Trophoblast cell (in vitro differentiated cells and primary cell): ENCODE results near the gene PHIP.

Experiments used
- DNase-seq, 2 donors: peaks; one replicate each; pipeline ENCODE4 v3.0.0-alpha.2; 2016
- H2AFZ ChIP-seq: 2 replicates; pipeline ENCODE4 v1.6.1; 2013; ENCODE audit warnings: low read length, moderate library complexity, mild to moderate bottlenecking; ENCODE audit not compliant: insufficient read depth, poor library complexity
- H2AK5ac ChIP-seq: 2 replicates; pipeline ENCODE4 v1.6.1; 2013; ENCODE audit warnings: mild to moderate bottlenecking, low read length
- H2BK120ac ChIP-seq: 2 replicates; pipeline ENCODE4 v1.6.1; 2013; ENCODE audit warnings: low read length, mild to moderate bottlenecking, moderate library complexity; ENCODE audit not compliant: insufficient read depth, poor library complexity
- H2BK12ac ChIP-seq: 2 replicates; pipeline ENCODE4 v1.6.1; 2013; ENCODE audit warnings: mild to moderate bottlenecking, low read length, moderate library complexity
- H2BK5ac ChIP-seq: 2 replicates; pipeline ENCODE4 v1.6.1; 2013; ENCODE audit warnings: low read length, low read depth, moderate library complexity, mild to moderate bottlenecking; ENCODE audit not compliant: poor library complexity
- H3K14ac ChIP-seq: 2 replicates; pipeline ENCODE4 v1.6.1; 2013; ENCODE audit warnings: mild to moderate bottlenecking, low read length
- H3K18ac ChIP-seq: 2 replicates; pipeline ENCODE4 v1.6.1; 2013; ENCODE audit warnings: mild to moderate bottlenecking, low read length
- H3K23ac ChIP-seq: 2 replicates; pipeline ENCODE4 v1.6.1; 2013; ENCODE audit warnings: low read length
- H3K27ac ChIP-seq: 2 replicates; pipeline ENCODE4 v1.5.1; 2013; ENCODE audit warnings: low read depth, mild to moderate bottlenecking, inconsistent platforms, low read length, moderate library complexity
- H3K27me3 ChIP-seq: 2 replicates; pipeline ENCODE4 v1.6.1; 2013; ENCODE audit warnings: inconsistent platforms, mild to moderate bottlenecking, low read length, moderate library complexity; ENCODE audit not compliant: insufficient read depth
- H3K36me3 ChIP-seq, 2 experiments: 1 replicate in 1 of 2; 2 replicates in 1 of 2; pipeline ENCODE4 v1.6.1; 2013; ENCODE audit warnings: low read length in 2 of 2, mild to moderate bottlenecking in 2 of 2, moderate library complexity in 1 of 2; ENCODE audit not compliant: insufficient read depth in 2 of 2, control insufficient read depth in 1 of 2
- H3K4ac ChIP-seq: 2 replicates; pipeline ENCODE4 v1.6.1; 2013; ENCODE audit warnings: low read depth, mild to moderate bottlenecking, low read length, moderate library complexity
- H3K4me1 ChIP-seq, 2 experiments: 1 replicate in 1 of 2; 2 replicates in 1 of 2; pipeline ENCODE4 v1.6.1; 2013; ENCODE audit warnings: low read length in 2 of 2, mild to moderate bottlenecking in 2 of 2, moderate library complexity in 1 of 2; ENCODE audit not compliant: insufficient read depth in 2 of 2, control insufficient read depth in 1 of 2
- H3K4me2 ChIP-seq: 2 replicates; pipeline ENCODE4 v1.6.1; 2013; ENCODE audit warnings: inconsistent platforms, mild to moderate bottlenecking, low read length, moderate library complexity
- H3K4me3 ChIP-seq: 2 replicates; pipeline ENCODE4 v1.5.1; 2013; ENCODE audit warnings: mild to moderate bottlenecking, low read depth, low read length, inconsistent platforms
- H3K79me1 ChIP-seq: one replicate; pipeline ENCODE4 v1.6.1; 2013; ENCODE audit warnings: low read length
- H3K79me2 ChIP-seq: 2 replicates; pipeline ENCODE4 v1.6.1; 2013; ENCODE audit warnings: low read length, mild to moderate bottlenecking; ENCODE audit not compliant: control insufficient read depth, insufficient read depth, poor library complexity
- H3K9ac ChIP-seq: 2 replicates; pipeline ENCODE4 v1.6.1; 2013; ENCODE audit warnings: mild to moderate bottlenecking, low read length
- H3K9me3 ChIP-seq: 2 replicates; pipeline ENCODE4 v1.6.1; 2013; ENCODE audit warnings: low read depth, mild to moderate bottlenecking, control low read depth, inconsistent platforms, low read length; ENCODE audit not compliant: insufficient read depth
- H4K12ac ChIP-seq: 2 replicates; pipeline ENCODE4 v1.6.1; 2013; ENCODE audit warnings: low read depth, mild to moderate bottlenecking, low read length, moderate library complexity
- H4K8ac ChIP-seq: 2 replicates; pipeline ENCODE4 v1.6.1; 2013; ENCODE audit warnings: low read depth, mild to moderate bottlenecking, low read length, moderate library complexity
- H4K91ac ChIP-seq: one replicate; pipeline ENCODE4 v1.6.1; 2013; ENCODE audit warnings: low read depth, mild to moderate bottlenecking, low read length, moderate library complexity
- WGBS: extraction: QIAGEN DNeasy Blood & Tissue Kit; methylation state at CpG from one replicate; pipeline ENCODE4 v1.1.7; 2013; ENCODE audit warnings: missing lambda C conversion rate; ENCODE audit not compliant: insufficient read length, insufficient coverage; ENCODE audit errors: extremely low coverage; 5-methylcytosine and 5-hydroxymethylcytosine counted together

PHIP gene

GRCh38 chr6:79076782-79077641 lies 1.0 kb downstream of the PHIP start:
- Histone ChIP-seq H3K4me3 (peak overlapping the region; percentile 86), H3K9me3 (no peaks in the 10 kb centered on the region), H3K9ac (peak overlapping the region; percentile 80), H3K4me1 (no peaks in the 10 kb centered on the region), H4K8ac (peak overlapping the region; percentile 46), H2BK12ac (no peak overlapping the region), H2AK5ac (no peak overlapping the region), H2BK120ac (no peak overlapping the region), H3K27me3 (no peaks in the 10 kb centered on the region), H3K4me2 (peak overlapping the region; percentile 72), H3K4ac (peak overlapping the region; percentile 56), H4K91ac (peak overlapping the region; percentile 32), H3K14ac (peak overlapping the region; percentile 31), H3K79me2 (peaks cover 8% of the 10 kb centered on the region), H3K36me3 (no peaks in the 10 kb centered on the region), H3K27ac (peak overlapping the region; percentile 96), H4K12ac (no peak overlapping the region), H3K18ac (no peak overlapping the region), H3K79me1 (peaks cover 9% of the 10 kb centered on the region), H2AFZ (no peak overlapping the region), H3K23ac (no peak overlapping the region), H2BK5ac (no peak overlapping the region)
- DNase-seq: peak; percentile 88 to 96
- no CpG with 5 or more reads among the region's 79 CpGs for WGBS

DNA sequence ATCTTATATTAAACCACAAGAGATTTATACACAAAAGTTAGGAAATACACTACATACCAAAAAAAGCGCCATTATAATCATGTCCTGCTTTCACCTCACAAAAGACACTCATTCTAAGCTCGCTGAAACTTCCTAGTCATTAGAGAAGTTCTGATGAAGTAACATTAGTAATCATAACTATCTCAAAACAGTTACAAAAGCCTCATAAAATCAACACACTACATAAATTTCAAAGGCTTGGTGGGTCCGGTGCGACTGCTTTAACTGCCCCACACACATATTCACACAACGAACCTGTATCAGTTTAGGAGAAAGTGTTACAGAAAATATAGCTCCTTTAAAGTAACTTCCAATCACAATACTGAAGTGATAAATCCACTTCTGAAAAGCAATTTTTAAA lies 1.9 kb downstream of the PHIP start:
- no peak overlapping the region for H4K91ac ChIP-seq
- H3K9me3 ChIP-seq: no peaks in the 10 kb centered on the region
- no peak overlapping the region for H3K4ac ChIP-seq
- H3K27ac ChIP-seq: no peak overlapping the region
- peak overlapping the region; percentile 54 for H3K4me2 ChIP-seq
- no CpG with 5 or more reads among the region's 5 CpGs for WGBS
- no peak overlapping the region for H2BK120ac ChIP-seq
- peaks cover 9% of the 10 kb centered on the region for H3K79me1 ChIP-seq
- peaks cover 8% of the 10 kb centered on the region for H3K79me2 ChIP-seq
- no peak overlapping the region for H4K8ac ChIP-seq
- H3K23ac ChIP-seq: no peak overlapping the region
- H3K4me1 ChIP-seq: no peaks in the 10 kb centered on the region
- H3K4me3 ChIP-seq: no peak overlapping the region
- H3K27me3 ChIP-seq: no peaks in the 10 kb centered on the region
- peak in 1 of 2 donors; percentile 4 for DNase-seq
- no peak overlapping the region for H3K18ac ChIP-seq
- H2AK5ac ChIP-seq: no peak overlapping the region
- H2AFZ ChIP-seq: no peak overlapping the region
- H2BK5ac ChIP-seq: no peak overlapping the region
- H3K36me3 ChIP-seq: no peaks in the 10 kb centered on the region
- H4K12ac ChIP-seq: no peak overlapping the region
- no peak overlapping the region for H3K14ac ChIP-seq
- no peak overlapping the region for H3K9ac ChIP-seq
- H2BK12ac ChIP-seq: no peak overlapping the region

DNA sequence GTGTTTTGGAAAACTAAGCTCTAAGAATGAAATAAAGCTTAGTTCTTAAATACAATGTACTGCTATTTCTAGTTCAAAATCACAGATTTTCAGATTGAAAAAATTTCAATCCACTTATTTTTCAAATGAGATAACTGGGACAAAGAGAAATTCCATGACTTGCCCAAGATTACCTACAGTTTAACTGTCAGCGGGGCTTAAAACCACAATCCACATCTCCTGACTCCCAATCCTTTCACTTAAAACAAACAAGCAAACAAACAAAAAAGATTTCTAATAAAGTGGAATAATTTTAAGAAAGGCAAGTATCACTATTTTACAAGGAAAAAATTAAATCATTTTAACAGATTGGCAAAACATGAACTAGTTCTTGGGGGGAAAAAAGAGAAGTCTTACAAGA lies 4.2 kb downstream of the PHIP start:
- H4K12ac ChIP-seq: no peak overlapping the region
- H3K27me3 ChIP-seq: no peaks in the 10 kb centered on the region
- no peak overlapping the region for H3K18ac ChIP-seq
- no peak overlapping the region for H2BK12ac ChIP-seq
- no peak overlapping the region for H3K23ac ChIP-seq
- no peak overlapping the region for H3K4ac ChIP-seq
- H3K9ac ChIP-seq: no peak overlapping the region
- H4K91ac ChIP-seq: no peak overlapping the region
- no peak overlapping the region for H2BK5ac ChIP-seq
- no peak overlapping the region for H2AFZ ChIP-seq
- H3K79me2 ChIP-seq: peaks cover 8% of the 10 kb centered on the region
- peaks cover 9% of the 10 kb centered on the region for H3K79me1 ChIP-seq
- H3K14ac ChIP-seq: no peak overlapping the region
- DNase-seq: no peak
- no peaks in the 10 kb centered on the region for H3K4me1 ChIP-seq
- H2BK120ac ChIP-seq: no peak overlapping the region
- no CpG with 5 or more reads among the region's 1 CpG for WGBS
- no peak overlapping the region for H3K4me2 ChIP-seq
- no peaks in the 10 kb centered on the region for H3K36me3 ChIP-seq
- H3K4me3 ChIP-seq: no peak overlapping the region
- no peaks in the 10 kb centered on the region for H3K9me3 ChIP-seq
- H2AK5ac ChIP-seq: no peak overlapping the region
- H3K27ac ChIP-seq: no peak overlapping the region
- H4K8ac ChIP-seq: no peak overlapping the region

DNA sequence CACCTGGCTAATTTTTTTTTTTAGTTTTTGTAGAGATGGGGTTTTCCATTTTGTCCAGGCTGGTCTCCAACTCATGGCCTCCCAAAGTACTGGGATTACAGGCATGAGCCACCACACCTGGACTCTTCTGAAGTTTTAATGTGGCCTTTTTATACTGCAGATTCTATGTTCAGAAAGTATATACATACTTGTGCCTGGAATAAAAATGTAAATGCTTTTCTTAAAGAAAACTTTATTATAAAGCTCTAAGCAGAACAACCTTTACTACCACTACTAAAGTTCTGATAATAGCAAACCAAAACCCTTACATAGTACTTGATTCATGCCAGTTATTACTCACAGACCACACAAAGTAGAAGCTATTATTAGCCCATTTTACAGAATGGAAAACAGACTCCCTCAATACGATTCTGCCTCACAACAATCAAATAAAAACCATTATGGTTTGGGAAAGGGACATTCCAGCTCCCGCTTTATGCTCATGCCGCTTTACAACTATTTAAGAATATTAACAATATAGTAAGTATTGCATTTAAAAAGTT lies 5.3 kb downstream of the PHIP start:
- Histone ChIP-seq H3K23ac (no peak overlapping the region), H3K18ac (no peak overlapping the region), H2BK12ac (no peak overlapping the region), H3K27me3 (no peaks in the 10 kb centered on the region), H2AK5ac (no peak overlapping the region), H3K79me1 (peaks cover under 1% of the 10 kb centered on the region), H3K36me3 (no peaks in the 10 kb centered on the region), H3K9me3 (no peaks in the 10 kb centered on the region), H3K9ac (no peak overlapping the region), H4K12ac (no peak overlapping the region), H3K4me3 (no peak overlapping the region), H2AFZ (no peak overlapping the region), H3K27ac (no peak overlapping the region), H3K4ac (no peak overlapping the region), H2BK5ac (no peak overlapping the region), H3K4me1 (no peaks in the 10 kb centered on the region), H4K91ac (no peak overlapping the region), H2BK120ac (no peak overlapping the region), H3K14ac (no peak overlapping the region), H3K79me2 (peaks cover under 1% of the 10 kb centered on the region), H4K8ac (no peak overlapping the region), H3K4me2 (no peak overlapping the region)
- DNase-seq: no peak
- no CpG with 5 or more reads among the region's 3 CpGs for WGBS
